HCT116 (cell line): Measurements from ENCODE around the gene APBB1IP. TPM values are rescaled to one million over a fixed set of nuclear protein-coding genes. Genes with fewer than 3 reads are reported as not detected.

Experiments used
- ATAC-seq: fragments of 200-7000 bp; cut with Tn5 transposase; 2 replicates; pipeline ENCODE4 v1.9.1; 2020; ENCODE audit warnings: mild to moderate bottlenecking, moderate library complexity
- BruUV-seq: library from RNA; stranded (reverse); fragments of 400-500 nt; replicated peaks from 2 replicates; lab custom pipeline; 2021; lab: Mats Ljungman, UMichigan
- CTCF ChIA-PET: fragments of 300-600 bp; sonication (Branson Sonifier 250); formaldehyde crosslinking; loops from one replicate; lab custom pipeline; 2021; ENCODE audit warnings: antibody characterized with exemption; lab: Charles Lee
- POLR2A ChIA-PET: fragments of 300-600, 350-600 bp; sonication (Branson Sonifier 250); formaldehyde crosslinking; loops from one replicate; lab custom pipeline; 2021; ENCODE audit warnings: antibody characterized with exemption; lab: Charles Lee
- RAD21 ChIA-PET, 2 experiments: fragments of 300-600 bp; sonication (Branson Sonifier 250); formaldehyde crosslinking; loops; one replicate each; lab custom pipeline; 2023; ENCODE audit warnings: low total read pairs in 2 of 2; ENCODE audit not compliant: uncharacterized antibody in 2 of 2, unreplicated experiment in 2 of 2, low non-redundant PET in 1 of 2; lab: Charles Lee
- DNase-seq: peaks from one replicate; pipeline ENCODE4 v3.0.0-alpha.2; 2010; ENCODE audit warnings: low read depth, low spot score
- H2AFZ ChIP-seq: fragments of 200-600 bp; shearing (Covaris generic), sonication (generic); 2 replicates; pipeline ENCODE4 v1.6.1; 2017; ENCODE audit warnings: low read depth, mixed run types, mixed read lengths, antibody characterized with exemption, low read length; ENCODE audit not compliant: poor library complexity, severe bottlenecking
- H3K27ac ChIP-seq: 2 replicates; pipeline ENCODE4 v1.5.1; 2012; ENCODE audit warnings: low read depth, low read length
- H3K27me3 ChIP-seq: fragments of 200-600 bp; sonication (generic); 2 replicates; pipeline ENCODE4 v1.6.1; 2016; ENCODE audit warnings: mixed run types, low read length, mixed read lengths; ENCODE audit not compliant: insufficient read depth
- H3K36me3 ChIP-seq, 2 experiments: fragments of 200-500 bp in 1 of 2; fragments of 200-600 bp in 1 of 2; sonication (Bioruptor generic) in 1 of 2; sonication (generic) in 1 of 2; 2 replicates each; pipeline versions ENCODE4 v1.5.1 to v1.6.1; 2014 to 2016; ENCODE audit warnings: low read length in 2 of 2, inconsistent platforms in 1 of 2, mixed read lengths in 1 of 2, mixed run types in 1 of 2; ENCODE audit not compliant: insufficient read depth in 2 of 2, control insufficient read depth in 1 of 2
- H3K4me1 ChIP-seq, 2 experiments: fragments of 200-600 bp in 1 of 2; sonication (generic) in 1 of 2; 2 replicates each; pipeline versions ENCODE4 v1.5.1 to v1.6.1; 2012 to 2017; ENCODE audit warnings: low read length in 2 of 2, inconsistent platforms in 1 of 2, mild to moderate bottlenecking in 1 of 2, mixed read lengths in 1 of 2, mixed run types in 1 of 2, moderate library complexity in 1 of 2; ENCODE audit not compliant: insufficient read depth in 2 of 2, control insufficient read depth in 1 of 2
- H3K4me2 ChIP-seq: fragments of 200-600 bp; sonication (generic); 2 replicates; pipeline ENCODE4 v1.6.1; 2017; ENCODE audit warnings: mixed run types, low read length, mixed read lengths
- H3K4me3 ChIP-seq, 2 experiments: fragments of 200-600 bp in 1 of 2; sonication (generic) in 1 of 2; replicated peaks in 1 of 2; 2 replicates each; pipeline ENCODE4 v1.5.1; 2011 to 2016; ENCODE audit warnings: low read length in 2 of 2, control low read depth in 1 of 2, low read depth in 1 of 2, mild to moderate bottlenecking in 1 of 2, mixed read lengths in 1 of 2, mixed run types in 1 of 2
- H3K79me2 ChIP-seq: fragments of 200-600 bp; sonication (generic); 2 replicates; pipeline ENCODE4 v1.6.1; 2017; ENCODE audit warnings: mild to moderate bottlenecking, mixed run types, low read length, moderate library complexity, mixed read lengths; ENCODE audit not compliant: insufficient read depth
- H3K9ac ChIP-seq: fragments of 200-600 bp; sonication (generic); 2 replicates; pipeline ENCODE4 v1.6.1; 2016; ENCODE audit warnings: low read length, mixed read lengths
- H3K9me2 ChIP-seq: fragments of 200-600 bp; sonication (generic), shearing (Covaris generic); 2 replicates; pipeline ENCODE4 v1.6.1; 2017; ENCODE audit warnings: mixed run types, mild to moderate bottlenecking, moderate library complexity; ENCODE audit not compliant: insufficient read depth
- H3K9me3 ChIP-seq, 2 experiments: fragments of 200-500 bp in 1 of 2; fragments of 200-600 bp in 1 of 2; sonication (Bioruptor generic) in 1 of 2; sonication (generic) in 1 of 2; 2 replicates each; pipeline ENCODE4 v1.6.1; 2014 to 2017; ENCODE audit warnings: low read length in 2 of 2, mixed read lengths in 2 of 2, inconsistent platforms in 1 of 2, low read depth in 1 of 2, mild to moderate bottlenecking in 1 of 2, mixed run types in 1 of 2, moderate library complexity in 1 of 2; ENCODE audit not compliant: control insufficient read depth in 1 of 2, insufficient read depth in 1 of 2
- H4K20me1 ChIP-seq: fragments of 200-600 bp; sonication (generic), shearing (Covaris generic); 2 replicates; pipeline ENCODE4 v1.6.1; 2017; ENCODE audit warnings: mixed run types, mild to moderate bottlenecking, moderate library complexity; ENCODE audit not compliant: insufficient read depth
- ATF3 ChIP-seq: IDR thresholded peaks from 2 replicates; pipeline ENCODE4 v1.6.1; 2012
- CEBPB ChIP-seq: IDR thresholded peaks from 2 replicates; pipeline ENCODE4 v1.6.1; 2012; ENCODE audit warnings: low read depth
- EGR1 ChIP-seq: IDR thresholded peaks from 2 replicates; pipeline ENCODE4 v1.6.1; 2012; ENCODE audit warnings: low read depth
- ELF1 ChIP-seq: IDR thresholded peaks from 2 replicates; pipeline ENCODE4 v1.6.1; 2012; ENCODE audit warnings: low read depth, borderline replicate concordance
- EZH2 ChIP-seq: fragments of 200-600 bp; sonication (generic); IDR thresholded peaks from 2 replicates; pipeline ENCODE4 v1.6.1; 2017; ENCODE audit warnings: antibody characterized with exemption, mixed run types
- EZH2phosphoT487 ChIP-seq: fragments of 200-600 bp; IDR thresholded peaks from 2 replicates; pipeline ENCODE4 v1.6.1; 2018; ENCODE audit warnings: antibody characterized with exemption, borderline replicate concordance
- FOSL1 ChIP-seq: IDR thresholded peaks from 2 replicates; pipeline ENCODE4 v1.6.1; 2012; ENCODE audit warnings: low read depth
- JUND ChIP-seq: IDR thresholded peaks from 2 replicates; pipeline ENCODE4 v1.6.1; 2012
- POLR2A ChIP-seq: IDR thresholded peaks from 2 replicates; pipeline ENCODE4 v1.7.0; 2011; ENCODE audit warnings: borderline replicate concordance; ENCODE audit not compliant: insufficient read depth, insufficient read length; ENCODE audit errors: extremely low read depth
- POLR2AphosphoS5 ChIP-seq: IDR thresholded peaks from 2 replicates; pipeline ENCODE4 v1.6.1; 2011; ENCODE audit warnings: mild to moderate bottlenecking, low read depth, low read length, moderate library complexity
- RAD21 ChIP-seq: IDR thresholded peaks from 2 replicates; pipeline ENCODE4 v1.6.1; 2012; ENCODE audit warnings: low read depth, mild to moderate bottlenecking
- REST ChIP-seq: IDR thresholded peaks from 2 replicates; pipeline ENCODE4 v1.6.1; 2012; ENCODE audit warnings: low read depth
- SIN3A ChIP-seq: IDR thresholded peaks from 2 replicates; pipeline ENCODE4 v1.6.1; 2012; ENCODE audit warnings: low read depth
- SP1 ChIP-seq: IDR thresholded peaks from 2 replicates; pipeline ENCODE4 v1.6.1; 2012; ENCODE audit warnings: low read depth
- SRF ChIP-seq: IDR thresholded peaks from 2 replicates; pipeline ENCODE4 v1.6.1; 2012; ENCODE audit warnings: low read depth
- TCF7L2 ChIP-seq: IDR thresholded peaks from 2 replicates; pipeline ENCODE4 v1.7.0; 2011; ENCODE audit warnings: borderline replicate concordance, inconsistent platforms; ENCODE audit not compliant: insufficient read depth, insufficient read length; ENCODE audit errors: extremely low read depth
- ZFX ChIP-seq: fragments of 450-650 bp; IDR thresholded peaks from 2 replicates; pipeline ENCODE4 v1.6.1; 2017
- ZNF274 ChIP-seq: fragments of 200-500 bp; sonication (Bioruptor generic); IDR thresholded peaks from 2 replicates; pipeline ENCODE4 v1.6.1; 2014; ENCODE audit warnings: mild to moderate bottlenecking, low read depth, low read length, inconsistent platforms
- intact Hi-C: fragments of 100-400 bp; cut with micrococcal nuclease; formaldehyde crosslinking; loops from 2 replicates; pipeline ENCODE4 v1.10.0; 2022
- total RNA-seq: library from RNA; stranded (reverse); gene quantifications from one replicate; pipeline ENCODE4 v1.2.1, GENCODE V29; 2021; ENCODE audit not compliant: unreplicated experiment
- TF ChIP-seq, protein P1 (sequence below): IDR thresholded peaks from 2 replicates; pipeline ENCODE4 v1.6.1; 2012

The APBB1IP gene
- total RNA-seq, 1 experiment from 2014 or later: 0.27 TPM

- H3K4me2 ChIP-seq: no peak overlapping the region
- no peak for TF ChIP-seq SRF
- no peak for TF ChIP-seq RAD21
- TF ChIP-seq JUND: no peak
- no peak for TF ChIP-seq TCF7L2
- TF ChIP-seq, protein P1, sequence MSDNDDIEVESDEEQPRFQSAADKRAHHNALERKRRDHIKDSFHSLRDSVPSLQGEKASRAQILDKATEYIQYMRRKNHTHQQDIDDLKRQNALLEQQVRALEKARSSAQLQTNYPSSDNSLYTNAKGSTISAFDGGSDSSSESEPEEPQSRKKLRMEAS: no peak
- TF ChIP-seq EZH2: no peak
- no peak for TF ChIP-seq ELF1
- TF ChIP-seq ZFX: no peak
- TF ChIP-seq SIN3A: no peak
- no peak for TF ChIP-seq POLR2AphosphoS5
- no peak for TF ChIP-seq REST
- no peak for TF ChIP-seq SP1
- TF ChIP-seq FOSL1: no peak
- no peak for TF ChIP-seq CEBPB
- TF ChIP-seq EGR1: no peak
- TF ChIP-seq POLR2A: no peak
- no peak for TF ChIP-seq ATF3
- no peak for TF ChIP-seq ZNF274
- no peak for TF ChIP-seq EZH2phosphoT487
- TF ChIP-seq, all 23 proteins: peak for 0
- no peaks in the 10 kb centered on the region for H3K4me1 ChIP-seq
- H3K27me3 ChIP-seq: no peaks in the 10 kb centered on the region
- no peaks in the 10 kb centered on the region for H3K79me2 ChIP-seq
- DNase-seq (no peak), ATAC-seq (no peak)
- H3K4me3 ChIP-seq: no peak overlapping the region
- no peaks in the 10 kb centered on the region for H3K9me2 ChIP-seq
- H3K9ac ChIP-seq: no peak overlapping the region
- H4K20me1 ChIP-seq: no peaks in the 10 kb centered on the region
- ChIA-PET POLR2A (no interaction called here), RAD21 (no interaction called here), CTCF (interaction anchor here (1.5 kb wide), 1 partner anchor 13 kb away, joined by 3 read pairs; no protein-coding TSS in a partner anchor)
- no TSS peak for BruUV-seq
- no peaks in the 10 kb centered on the region for H3K36me3 ChIP-seq
- H2AFZ ChIP-seq: no peak overlapping the region
- H3K9me3 ChIP-seq: peaks cover 0 to 4% of the 10 kb centered on the region in 2 experiments; a peak in 1 of 4 replicates
- no peak overlapping the region for H3K27ac ChIP-seq
- intact Hi-C loops: no loop called here
Observed at GRCh38 chr10:26517141-26517867, 79.2 kb downstream of the APBB1IP start.
